ENCODE data around the gene SMYD3.

DNA sequence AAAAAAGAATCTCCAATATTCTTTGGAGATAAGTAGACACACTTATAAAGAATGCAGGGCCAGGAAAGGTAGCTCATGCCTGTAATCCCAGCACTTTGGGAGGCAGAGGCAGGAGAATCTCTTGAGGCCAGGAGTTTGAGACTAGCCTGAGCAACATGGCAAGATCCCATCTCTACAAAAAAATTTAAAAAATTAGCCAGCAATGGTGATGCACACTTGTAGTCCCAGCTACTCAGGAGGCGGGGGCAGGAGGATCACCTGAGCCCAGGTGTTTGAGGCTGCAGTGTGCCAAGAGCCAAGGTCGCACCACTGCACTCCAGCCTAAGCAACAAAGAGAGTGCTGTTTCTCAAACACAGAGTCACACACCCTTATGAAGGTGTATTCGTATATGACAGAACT is 385.0 kb downstream of the SMYD3 start:
- TF ChIP-seq, protein P1, sequence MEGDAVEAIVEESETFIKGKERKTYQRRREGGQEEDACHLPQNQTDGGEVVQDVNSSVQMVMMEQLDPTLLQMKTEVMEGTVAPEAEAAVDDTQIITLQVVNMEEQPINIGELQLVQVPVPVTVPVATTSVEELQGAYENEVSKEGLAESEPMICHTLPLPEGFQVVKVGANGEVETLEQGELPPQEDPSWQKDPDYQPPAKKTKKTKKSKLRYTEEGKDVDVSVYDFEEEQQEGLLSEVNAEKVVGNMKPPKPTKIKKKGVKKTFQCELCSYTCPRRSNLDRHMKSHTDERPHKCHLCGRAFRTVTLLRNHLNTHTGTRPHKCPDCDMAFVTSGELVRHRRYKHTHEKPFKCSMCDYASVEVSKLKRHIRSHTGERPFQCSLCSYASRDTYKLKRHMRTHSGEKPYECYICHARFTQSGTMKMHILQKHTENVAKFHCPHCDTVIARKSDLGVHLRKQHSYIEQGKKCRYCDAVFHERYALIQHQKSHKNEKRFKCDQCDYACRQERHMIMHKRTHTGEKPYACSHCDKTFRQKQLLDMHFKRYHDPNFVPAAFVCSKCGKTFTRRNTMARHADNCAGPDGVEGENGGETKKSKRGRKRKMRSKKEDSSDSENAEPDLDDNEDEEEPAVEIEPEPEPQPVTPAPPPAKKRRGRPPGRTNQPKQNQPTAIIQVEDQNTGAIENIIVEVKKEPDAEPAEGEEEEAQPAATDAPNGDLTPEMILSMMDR (conservative IDR thresholded peaks at IDR 0.05), result no peak
- no peak for TF ChIP-seq EZH2 (IDR thresholded peaks at IDR 0.05; ENCODE audit: low read depth)
